Measurements from ENCODE around the gene UTF1.

Gene UTF1

DNA sequence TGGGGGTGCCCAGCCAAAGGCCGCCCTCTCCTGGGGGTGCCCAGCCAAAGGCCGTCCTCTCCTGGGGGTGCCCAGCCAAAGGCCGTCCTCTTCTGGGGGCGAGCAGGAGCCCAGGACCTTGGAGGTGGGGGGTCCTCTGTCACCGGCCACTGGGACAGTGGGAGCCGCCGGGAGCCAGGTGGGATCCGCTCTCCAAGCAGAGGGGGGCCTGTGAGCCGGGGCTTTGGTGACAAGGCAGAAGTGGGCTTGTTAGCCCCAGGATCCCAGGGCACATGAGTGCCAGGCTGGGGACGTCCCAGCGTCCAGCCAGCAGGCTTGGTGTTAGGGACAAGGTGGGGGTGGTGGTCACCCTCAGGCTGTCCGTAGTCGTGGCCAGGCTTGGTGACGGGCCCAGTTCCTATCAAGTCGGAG lies 29.4 kb upstream of the UTF1 start:
- DNase-seq (ENCODE audit: low read depth), result no peak
- TF ChIP-seq, protein P1, sequence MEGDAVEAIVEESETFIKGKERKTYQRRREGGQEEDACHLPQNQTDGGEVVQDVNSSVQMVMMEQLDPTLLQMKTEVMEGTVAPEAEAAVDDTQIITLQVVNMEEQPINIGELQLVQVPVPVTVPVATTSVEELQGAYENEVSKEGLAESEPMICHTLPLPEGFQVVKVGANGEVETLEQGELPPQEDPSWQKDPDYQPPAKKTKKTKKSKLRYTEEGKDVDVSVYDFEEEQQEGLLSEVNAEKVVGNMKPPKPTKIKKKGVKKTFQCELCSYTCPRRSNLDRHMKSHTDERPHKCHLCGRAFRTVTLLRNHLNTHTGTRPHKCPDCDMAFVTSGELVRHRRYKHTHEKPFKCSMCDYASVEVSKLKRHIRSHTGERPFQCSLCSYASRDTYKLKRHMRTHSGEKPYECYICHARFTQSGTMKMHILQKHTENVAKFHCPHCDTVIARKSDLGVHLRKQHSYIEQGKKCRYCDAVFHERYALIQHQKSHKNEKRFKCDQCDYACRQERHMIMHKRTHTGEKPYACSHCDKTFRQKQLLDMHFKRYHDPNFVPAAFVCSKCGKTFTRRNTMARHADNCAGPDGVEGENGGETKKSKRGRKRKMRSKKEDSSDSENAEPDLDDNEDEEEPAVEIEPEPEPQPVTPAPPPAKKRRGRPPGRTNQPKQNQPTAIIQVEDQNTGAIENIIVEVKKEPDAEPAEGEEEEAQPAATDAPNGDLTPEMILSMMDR (IDR thresholded peaks at IDR 0.05; ENCODE audit: low read length, missing control alignments), result no peak
- no peak overlapping the region for H3K4me3 ChIP-seq (replicated peaks; ENCODE audit: low read depth, low read length)

DNA sequence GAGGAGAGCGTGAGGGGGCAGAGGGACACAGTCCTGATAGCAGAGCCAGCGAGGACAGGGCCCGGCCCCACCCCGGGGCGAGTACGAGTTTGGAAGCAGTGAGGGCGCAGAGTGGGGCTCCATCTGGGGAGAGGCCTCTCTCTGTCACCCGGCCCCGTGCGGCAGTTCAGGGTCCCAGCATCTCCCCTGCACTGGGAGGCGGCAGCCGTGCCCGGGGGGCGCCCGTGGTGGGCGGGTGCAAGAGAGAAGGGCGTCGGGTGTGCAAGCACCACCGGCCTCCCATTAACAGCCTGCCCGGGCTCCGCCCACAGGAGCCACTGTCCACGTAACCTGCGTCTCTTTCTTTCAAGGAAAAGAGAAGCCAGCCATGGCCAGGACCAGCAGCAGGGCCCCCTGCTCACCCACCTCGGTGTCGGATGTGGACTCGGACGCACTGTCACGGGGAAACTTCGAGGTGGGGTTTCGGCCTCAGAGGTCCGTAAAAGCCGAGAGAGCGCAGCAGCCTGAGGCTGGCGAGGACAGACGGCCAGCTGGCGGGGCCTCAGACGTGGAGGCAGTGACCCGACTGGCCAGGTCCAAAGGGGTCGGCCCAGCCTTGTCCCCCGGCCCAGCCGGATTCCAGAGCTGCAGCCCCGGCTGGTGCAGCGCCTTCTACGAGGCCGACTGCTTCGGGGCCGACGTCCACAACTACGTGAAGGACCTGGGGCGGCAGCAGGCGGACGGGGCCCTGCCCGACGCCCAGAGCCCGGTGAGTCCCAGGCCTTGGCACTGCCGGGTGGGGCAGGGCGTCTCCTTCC lies 28.7 kb upstream of the UTF1 start:
- TF ChIP-seq, protein P1 (IDR thresholded peaks at IDR 0.05; ENCODE audit: low read length, missing control alignments), result no peak
- DNase-seq (ENCODE audit: low read depth), result no peak

DNA sequence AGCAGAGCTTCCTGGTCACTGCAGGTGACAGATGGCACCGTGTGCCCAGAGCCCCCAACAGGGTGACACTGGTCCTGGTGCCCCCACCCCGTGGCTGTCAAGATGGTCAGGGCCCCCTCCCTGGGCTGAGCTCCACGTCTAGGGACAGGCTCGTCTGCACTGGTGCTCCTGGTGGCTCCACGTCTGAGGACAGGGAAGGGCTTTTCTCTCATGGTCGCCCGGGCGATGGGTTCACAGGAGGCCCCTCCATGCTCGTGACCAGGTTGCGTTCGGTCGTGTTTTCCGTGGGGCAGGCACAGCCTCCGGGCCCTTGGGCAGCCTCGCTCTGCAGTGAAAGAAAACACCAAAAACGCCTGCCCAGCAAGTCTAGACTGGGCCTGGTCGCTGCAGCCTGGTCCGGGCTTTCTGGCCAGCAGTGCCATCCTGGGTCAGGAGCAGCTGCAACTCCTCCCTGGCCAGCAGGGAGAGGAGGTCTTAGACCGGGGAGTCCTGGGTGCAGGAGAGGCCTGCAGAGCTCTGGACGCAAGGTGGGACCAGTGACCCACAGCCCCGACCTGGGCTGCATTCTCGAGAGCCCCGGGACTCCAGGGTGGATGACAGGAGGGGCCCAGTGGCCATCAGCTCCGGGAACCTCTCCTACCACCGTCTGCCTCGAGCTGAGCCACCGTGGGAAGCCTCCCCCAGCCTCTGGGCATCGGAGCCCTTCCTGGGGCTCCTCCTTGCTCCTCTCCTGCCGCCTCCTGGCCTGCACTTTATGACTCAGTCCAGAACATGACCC lies 27.9 kb upstream of the UTF1 start:
- TF ChIP-seq, protein P1 (IDR thresholded peaks at IDR 0.05; ENCODE audit: low read length, missing control alignments), result no peak
- DNase-seq (ENCODE audit: low read depth), result no peak
- H3K4me3 ChIP-seq (replicated peaks; ENCODE audit: low read depth, low read length), result no peak overlapping the region

More for the DNA sequence above, 28.7 kb upstream of the UTF1 start:
- no peak overlapping the region for H3K4me3 ChIP-seq (replicated peaks; ENCODE audit: low read depth, low read length)

DNA sequence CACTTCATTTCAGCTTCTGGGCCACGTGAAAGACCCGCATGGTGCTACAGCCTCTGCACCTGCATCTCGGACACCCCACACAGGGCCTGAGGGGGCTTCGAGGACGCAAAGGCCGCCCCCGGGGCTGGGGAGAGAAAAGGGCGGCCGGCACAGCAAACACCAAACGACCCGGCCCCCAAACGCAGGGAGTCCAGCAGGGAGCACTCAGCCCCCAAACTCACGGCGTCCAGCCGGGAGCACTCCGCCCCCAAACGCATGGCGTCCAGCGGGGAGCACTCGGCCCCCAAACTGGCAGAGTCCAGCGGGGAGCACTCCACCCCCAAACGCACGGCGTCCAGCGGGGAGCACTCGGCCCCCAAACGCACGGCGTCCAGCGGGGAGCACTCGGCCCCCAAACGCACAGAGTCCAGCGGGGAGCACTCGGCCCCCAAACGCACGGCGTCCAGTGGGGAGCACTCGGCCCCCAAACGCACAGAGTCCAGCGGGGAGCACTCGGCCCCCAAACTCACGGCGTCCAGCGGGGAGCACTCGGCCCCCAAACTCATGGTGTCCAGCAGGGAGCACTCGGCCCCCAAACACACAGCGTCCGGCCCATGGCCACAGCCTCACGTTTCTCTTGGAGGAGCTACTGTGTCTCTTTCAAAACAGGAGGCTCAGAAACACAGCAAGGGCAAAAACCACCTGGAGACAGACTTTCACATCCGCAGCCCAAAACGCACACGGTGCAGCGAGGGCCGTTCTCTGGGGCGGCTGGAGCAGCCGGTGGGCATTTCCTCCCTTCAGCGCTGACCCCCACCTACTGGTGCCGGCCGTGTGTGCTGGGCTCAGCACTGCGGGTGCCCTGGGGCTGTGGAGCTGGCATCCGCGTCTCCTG lies 27.0 kb upstream of the UTF1 start:
- TF ChIP-seq, protein P1 (IDR thresholded peaks at IDR 0.05; ENCODE audit: low read length, missing control alignments), result no peak

DNA sequence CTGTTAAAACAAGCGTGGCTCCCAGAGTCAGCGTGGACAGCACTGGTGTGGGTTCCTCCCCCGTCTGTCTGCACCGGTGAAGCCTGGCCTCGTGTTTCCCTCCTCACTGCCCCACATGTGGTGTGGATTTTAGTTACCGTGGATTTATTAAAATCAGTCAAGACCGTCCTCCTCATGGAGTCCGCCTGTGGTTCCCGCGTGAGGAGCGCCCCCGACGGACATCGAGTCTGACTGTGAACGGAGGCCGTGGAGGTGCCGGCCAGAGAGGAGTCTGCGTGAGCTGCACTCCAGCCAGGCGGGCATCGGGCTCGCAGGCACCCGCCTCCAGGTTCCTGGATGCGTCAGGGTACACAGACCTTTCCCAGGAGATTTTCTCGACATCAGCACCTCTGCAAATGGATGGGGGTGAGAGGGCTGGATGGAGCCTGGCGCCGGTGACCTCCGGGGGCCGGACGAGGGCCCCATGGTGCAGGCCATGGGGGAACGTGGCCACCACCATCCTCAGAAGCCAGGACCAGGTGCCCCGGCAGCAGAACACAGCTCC lies 26.3 kb upstream of the UTF1 start:
- no peak for DNase-seq (ENCODE audit: low read depth)
- no peak overlapping the region for H3K4me3 ChIP-seq (replicated peaks; ENCODE audit: low read depth, low read length)
- TF ChIP-seq, protein P1 (IDR thresholded peaks at IDR 0.05; ENCODE audit: low read length, missing control alignments), result no peak

More for the DNA sequence above, 27.0 kb upstream of the UTF1 start:
- DNase-seq (ENCODE audit: low read depth), result no peak
- H3K4me3 ChIP-seq (replicated peaks; ENCODE audit: low read depth, low read length), result no peak overlapping the region

DNA sequence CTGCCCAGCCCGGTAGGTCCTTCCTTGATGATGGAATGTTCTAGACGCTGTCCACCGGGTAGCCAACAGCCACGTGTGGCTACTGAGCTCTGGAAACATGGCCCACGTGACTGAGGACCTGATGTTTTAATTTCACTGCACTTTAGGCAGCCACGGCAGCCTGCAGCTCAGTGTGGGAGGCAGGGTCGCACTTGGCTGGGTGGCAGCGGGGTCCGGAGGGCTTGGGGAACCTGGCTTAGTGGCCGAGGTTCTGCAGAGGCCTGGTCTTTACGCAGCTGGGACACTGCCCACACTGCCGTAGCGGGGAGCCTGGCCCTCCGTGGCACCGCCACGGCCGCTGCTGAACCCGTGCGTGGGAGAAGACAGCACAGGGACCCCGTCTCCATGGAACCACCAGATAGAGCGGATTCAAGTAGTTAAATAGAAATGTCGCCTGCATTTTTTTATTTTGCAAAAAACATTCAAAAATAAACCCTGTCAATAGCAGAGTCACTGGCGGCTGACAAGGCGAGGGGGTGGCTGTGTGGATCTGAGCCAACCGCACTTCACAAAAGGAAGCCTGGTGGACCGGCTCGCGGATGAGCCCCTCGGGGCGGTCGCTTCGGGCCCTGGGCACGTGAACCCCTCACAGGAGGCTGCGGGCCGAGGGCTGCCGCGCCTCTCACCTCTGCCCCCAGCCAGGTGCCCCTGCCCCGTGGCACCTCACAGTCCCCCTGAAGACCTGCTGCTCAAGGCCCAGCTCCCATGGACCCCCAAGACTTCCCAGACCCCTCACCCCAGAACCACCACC lies 25.6 kb upstream of the UTF1 start:
- no peak overlapping the region for H3K4me3 ChIP-seq (replicated peaks; ENCODE audit: low read depth, low read length)
- TF ChIP-seq, protein P1 (IDR thresholded peaks at IDR 0.05; ENCODE audit: low read length, missing control alignments), result no peak
- DNase-seq (ENCODE audit: low read depth), result no peak

Data from fibroblast of pulmonary artery (primary cell).